Activated CD8-positive, alpha-beta memory T cell treated with anti-CD3 and anti-CD28 coated beads, Interleukin-2, amount 10 ng/mL, durations not matched to agents 7 days and 5 days (primary cell): ENCODE results near the gene UGT2A3. TPM values are rescaled to one million over a fixed set of nuclear protein-coding genes. Genes with fewer than 3 reads are reported as not detected.
"Not testable (repeated sequence)": the region's sequence is repeated elsewhere in the genome, so short reads cannot be mapped to it uniquely, and the experiment has no call there.

Experiments
- ATAC-seq: fragments of 150-1000 bp; cut with Tn5 transposase; one replicate; pipeline ENCODE4 v1.10.0; 2021; ENCODE audit warnings: moderate library complexity
- CTCF ChIA-PET: fragments of 350-600 bp; sonication (Branson Sonifier 250); formaldehyde crosslinking; loops from one replicate; lab custom pipeline; 2021; ENCODE audit warnings: antibody characterized with exemption; lab: Charles Lee
- DNase-seq: peaks from one replicate; pipeline ENCODE4 v3.0.0-alpha.2; 2020
- H3K27ac Mint-ChIP-seq: one replicate; pipeline ENCODE4 v1.8.0; 2021; ENCODE audit warnings: mild to moderate bottlenecking, mixed read lengths
- H3K27me3 Mint-ChIP-seq: one replicate; pipeline ENCODE4 v1.8.0; 2021; ENCODE audit warnings: mixed read lengths
- H3K36me3 Mint-ChIP-seq: one replicate; pipeline ENCODE4 v1.8.0; 2021; ENCODE audit warnings: mild to moderate bottlenecking, mixed read lengths
- H3K4me1 Mint-ChIP-seq: one replicate; pipeline ENCODE4 v1.8.0; 2021; ENCODE audit warnings: mixed read lengths
- H3K4me3 Mint-ChIP-seq: one replicate; pipeline ENCODE4 v1.8.0; 2021; ENCODE audit warnings: mild to moderate bottlenecking, moderate library complexity, mixed read lengths
- H3K9me3 Mint-ChIP-seq: one replicate; pipeline ENCODE4 v1.8.0; 2022; ENCODE audit warnings: low read depth, mixed read lengths
- total RNA-seq, 2 experiments: library from RNA; stranded (reverse); gene quantifications; one replicate each; pipeline ENCODE4 v1.2.3, GENCODE V29; 2021

The UGT2A3 gene
- total RNA-seq = not detected

DNA sequence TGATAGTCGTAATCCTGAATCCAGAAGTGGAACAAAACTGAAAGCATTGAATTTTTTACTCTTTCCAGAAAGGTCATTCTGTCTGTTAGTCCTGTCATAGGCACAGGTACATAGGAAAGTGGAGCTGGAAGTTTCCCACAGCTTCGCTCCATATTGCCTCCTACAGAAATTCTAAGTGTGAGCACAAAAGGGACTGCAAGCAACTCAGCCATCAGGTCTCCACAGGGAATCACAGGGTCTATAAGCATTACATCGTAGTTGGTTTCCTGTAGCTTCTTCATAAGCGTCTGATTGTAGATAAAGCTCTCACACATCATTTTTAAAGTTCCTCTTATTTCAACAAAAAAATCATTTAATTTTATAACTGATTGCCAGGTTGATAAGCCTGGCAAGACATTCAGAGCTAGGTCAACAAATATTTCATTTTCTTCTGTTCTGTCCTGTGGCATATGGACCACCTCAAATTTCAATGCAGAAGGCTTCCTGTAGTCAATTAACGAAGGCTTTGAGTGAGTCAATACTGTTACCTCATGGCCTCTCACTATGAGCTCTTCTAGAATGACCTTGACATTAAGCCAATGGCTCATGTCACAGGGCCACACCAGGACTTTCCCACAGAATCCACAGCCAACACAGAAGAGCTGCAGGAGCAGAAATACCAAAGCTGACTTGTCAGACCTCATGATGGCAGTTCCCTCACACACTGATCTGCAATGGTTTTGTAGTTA, at the start of gene UGT2A3:
Gene UGT2A3, minus strand, starts transcription at position 727 of the 728 bp plus-strand sequence. Its CDS starts 44 bp downstream, at position 683.
- no peaks in the 10 kb centered on the region for H3K4me1 Mint-ChIP-seq
- H3K36me3 Mint-ChIP-seq = no peaks in the 10 kb centered on the region
- H3K27me3 Mint-ChIP-seq = no peaks in the 10 kb centered on the region
- no peak within 1 kb of the TSS for H3K27ac Mint-ChIP-seq
- no peak for DNase-seq
- H3K9me3 Mint-ChIP-seq = no peaks in the 10 kb centered on the region
- CTCF ChIA-PET = no interaction called here
- ATAC-seq = no peak
- no peak within 1 kb of the TSS for H3K4me3 Mint-ChIP-seq

DNA sequence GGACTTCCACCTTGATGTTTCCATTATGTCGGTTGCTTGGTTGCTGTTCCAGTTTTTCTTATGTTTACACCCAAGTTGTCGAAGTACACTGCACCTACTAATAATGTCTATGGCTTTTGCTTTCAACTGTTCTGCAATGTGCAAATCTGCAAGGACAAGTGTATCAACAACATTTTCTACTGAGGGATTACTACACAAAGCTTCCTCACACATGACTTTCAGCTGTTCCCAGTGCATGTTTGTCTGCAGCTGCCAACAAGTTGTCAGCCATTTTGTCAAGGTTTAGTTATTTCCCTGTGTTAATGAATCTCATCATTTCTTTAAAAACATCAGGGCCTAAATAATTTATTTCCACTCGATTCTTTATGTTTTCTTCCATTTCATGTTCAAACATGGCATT, 45.4 kb upstream of the UGT2A3 start:
- Mint-ChIP-seq H3K4me1 (no peaks in the 10 kb centered on the region), H3K27ac (no peak overlapping the region), H3K4me3 (no peak overlapping the region), H3K9me3 (no peaks in the 10 kb centered on the region), H3K36me3 (no peaks in the 10 kb centered on the region), H3K27me3 (no peaks in the 10 kb centered on the region)
- no peak for ATAC-seq
- DNase-seq = no peak
- CTCF ChIA-PET = no interaction called here

DNA sequence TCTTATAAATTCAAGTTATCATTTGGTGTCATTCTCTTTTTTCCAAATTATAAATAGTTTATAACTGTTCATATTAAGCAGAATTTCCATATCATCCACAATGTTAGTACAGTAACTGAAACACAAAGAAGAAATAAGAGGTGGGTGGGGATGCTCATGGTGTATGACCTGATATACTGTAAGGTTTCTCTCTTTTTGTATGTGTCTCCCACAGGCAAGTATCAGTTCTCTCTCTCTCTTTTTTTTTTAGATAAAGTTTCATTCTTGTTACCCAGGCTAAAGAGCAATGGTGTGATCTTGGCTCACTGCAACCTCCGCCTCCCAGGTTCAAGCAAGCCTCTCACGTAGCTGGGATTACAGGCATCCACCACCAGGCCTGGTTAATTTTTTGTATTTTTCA, 43.7 kb upstream of the UGT2A3 start:
- no peaks in the 10 kb centered on the region for H3K9me3 Mint-ChIP-seq
- CTCF ChIA-PET = no interaction called here

DNA sequence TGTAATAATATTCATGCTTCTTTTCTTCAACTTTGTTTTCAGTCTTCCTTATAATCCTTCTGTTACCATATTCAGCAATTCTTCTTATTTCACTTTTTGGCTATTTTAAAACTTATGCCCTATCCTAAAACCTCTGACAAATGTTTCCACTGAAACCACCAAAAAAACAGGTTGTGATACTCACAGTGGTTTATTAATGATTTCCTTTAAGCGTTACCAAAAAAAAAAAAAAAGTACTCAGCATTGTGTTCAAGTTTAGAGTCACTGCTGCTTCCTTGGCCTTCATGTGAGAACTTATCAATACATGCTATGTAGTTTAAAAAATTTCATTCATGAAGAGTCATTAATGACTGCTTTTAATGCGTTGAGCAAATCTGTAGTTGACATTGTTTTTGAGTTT, 35.4 kb upstream of the UGT2A3 start:
- H3K36me3 Mint-ChIP-seq = no peaks in the 10 kb centered on the region
- H3K4me3 Mint-ChIP-seq = no peak overlapping the region
- DNase-seq = no peak
- CTCF ChIA-PET = no interaction called here
- H3K27ac Mint-ChIP-seq = no peak overlapping the region
- no peaks in the 10 kb centered on the region for H3K9me3 Mint-ChIP-seq
- no peak for ATAC-seq
- no peaks in the 10 kb centered on the region for H3K4me1 Mint-ChIP-seq
- H3K27me3 Mint-ChIP-seq = no peaks in the 10 kb centered on the region

More for the DNA sequence above, 43.7 kb upstream of the UGT2A3 start:
- no peaks in the 10 kb centered on the region for H3K36me3 Mint-ChIP-seq
- H3K4me1 Mint-ChIP-seq = no peaks in the 10 kb centered on the region
- H3K27ac Mint-ChIP-seq = no peak overlapping the region
- no peak overlapping the region for H3K4me3 Mint-ChIP-seq
- ATAC-seq (no peak), DNase-seq (no peak)
- no peaks in the 10 kb centered on the region for H3K27me3 Mint-ChIP-seq

GRCh38 chr4:68985442-68985841, 33.8 kb upstream of the UGT2A3 start:
- Mint-ChIP-seq H3K4me3 (no peak overlapping the region), H3K4me1 (no peaks in the 10 kb centered on the region), H3K27me3 (no peaks in the 10 kb centered on the region), H3K27ac (no peak overlapping the region), H3K36me3 (no peaks in the 10 kb centered on the region), H3K9me3 (no peaks in the 10 kb centered on the region)
- DNase-seq (no peak), ATAC-seq (no peak)
- CTCF ChIA-PET = no interaction called here

- no peak overlapping the region for H3K27ac Mint-ChIP-seq
- no peaks in the 10 kb centered on the region for H3K27me3 Mint-ChIP-seq
- no peaks in the 10 kb centered on the region for H3K36me3 Mint-ChIP-seq
- no peak for DNase-seq
- CTCF ChIA-PET = no interaction called here
- ATAC-seq = no peak
- no peaks in the 10 kb centered on the region for H3K4me1 Mint-ChIP-seq
- no peak overlapping the region for H3K4me3 Mint-ChIP-seq
- no peaks in the 10 kb centered on the region for H3K9me3 Mint-ChIP-seq
Observed at GRCh38 chr4:68984947-68985346, 33.3 kb upstream of the UGT2A3 start.

GRCh38 chr4:68963374-68963773, 11.8 kb upstream of the UGT2A3 start:
- CTCF ChIA-PET = no interaction called here
- ATAC-seq = no peak
- no peaks in the 10 kb centered on the region for H3K27me3 Mint-ChIP-seq
- H3K27ac Mint-ChIP-seq = no peak overlapping the region
- H3K4me3 Mint-ChIP-seq = no peak overlapping the region
- no peaks in the 10 kb centered on the region for H3K9me3 Mint-ChIP-seq
- DNase-seq = no peak
- no peaks in the 10 kb centered on the region for H3K36me3 Mint-ChIP-seq
- no peaks in the 10 kb centered on the region for H3K4me1 Mint-ChIP-seq

DNA sequence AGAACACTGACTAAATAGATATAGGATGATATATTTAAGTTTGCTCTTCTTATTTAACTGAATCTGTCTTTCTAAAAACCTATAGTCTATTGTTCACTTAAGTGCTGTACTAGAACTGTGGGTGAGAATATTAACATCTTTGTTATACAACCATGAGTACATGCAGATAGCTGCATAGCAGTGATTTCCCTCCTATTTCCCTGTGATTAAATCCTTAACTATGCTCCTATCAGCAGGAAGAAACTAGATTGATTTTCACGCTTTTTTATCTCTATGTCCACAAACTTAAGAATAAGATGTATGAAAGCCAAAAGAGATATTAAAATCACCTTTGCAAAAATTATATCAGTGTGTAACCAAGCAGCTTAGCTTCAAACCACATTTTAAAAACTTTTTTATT, 11.3 kb upstream of the UGT2A3 start:
- CTCF ChIA-PET = no interaction called here
- no peak for DNase-seq
- no peaks in the 10 kb centered on the region for H3K27me3 Mint-ChIP-seq
- no peak for ATAC-seq
- no peak overlapping the region for H3K4me3 Mint-ChIP-seq
- H3K27ac Mint-ChIP-seq = no peak overlapping the region
- no peaks in the 10 kb centered on the region for H3K9me3 Mint-ChIP-seq
- H3K4me1 Mint-ChIP-seq = no peaks in the 10 kb centered on the region
- no peaks in the 10 kb centered on the region for H3K36me3 Mint-ChIP-seq

DNA sequence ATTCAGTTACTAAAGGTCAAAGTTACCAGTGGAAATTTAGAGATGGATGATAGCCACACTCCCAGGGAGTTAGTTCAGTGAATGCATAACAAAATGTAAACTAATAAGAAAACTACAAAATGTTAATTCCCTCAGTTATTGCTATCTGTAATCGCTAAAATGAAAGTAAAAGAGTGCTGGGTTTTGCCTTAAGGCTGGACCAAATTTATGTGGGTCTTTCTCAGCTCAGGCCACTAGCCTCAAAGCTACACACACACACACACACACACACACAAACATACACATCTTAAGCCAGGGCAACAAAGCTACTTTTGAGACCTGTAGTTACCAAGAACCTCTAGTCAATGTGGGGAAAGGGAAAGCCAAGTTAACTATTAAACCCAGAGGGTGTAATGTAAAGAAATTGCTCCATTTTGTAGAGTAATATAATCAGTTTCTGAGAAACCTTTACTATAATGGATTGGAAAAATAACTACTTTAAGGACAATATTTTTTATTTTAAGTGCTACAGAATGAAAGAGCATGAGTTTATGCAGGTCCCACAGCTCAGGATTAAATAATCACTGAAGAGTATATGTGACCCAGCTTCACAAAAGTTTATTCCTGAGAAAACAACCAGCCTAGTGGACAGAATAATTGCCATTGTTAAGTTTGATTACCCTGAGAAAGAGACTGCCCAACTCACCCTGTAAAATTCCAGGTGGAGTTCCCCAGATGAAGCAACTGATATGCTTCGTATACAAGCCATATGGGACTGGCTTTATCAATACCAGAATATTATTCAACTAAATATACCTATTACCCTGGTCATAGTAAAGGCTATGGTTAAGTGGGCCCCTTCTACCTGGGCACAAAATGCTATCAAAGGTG, 8.9 kb upstream of the UGT2A3 start:
- Mint-ChIP-seq H3K36me3 (no peaks in the 10 kb centered on the region), H3K9me3 (no peaks in the 10 kb centered on the region), H3K4me3 (no peak overlapping the region), H3K27ac (no peak overlapping the region), H3K4me1 (no peaks in the 10 kb centered on the region), H3K27me3 (no peaks in the 10 kb centered on the region)
- CTCF ChIA-PET = no interaction called here
- ATAC-seq (no peak), DNase-seq (no peak)

GRCh38 chr4:68959085-68959484, 7.5 kb upstream of the UGT2A3 start:
- H3K4me3 Mint-ChIP-seq, DNase-seq, CTCF ChIA-PET, H3K36me3 Mint-ChIP-seq, H3K4me1 Mint-ChIP-seq, ATAC-seq, H3K9me3 Mint-ChIP-seq, H3K27ac Mint-ChIP-seq, H3K27me3 Mint-ChIP-seq: not testable (repeated sequence)

DNA sequence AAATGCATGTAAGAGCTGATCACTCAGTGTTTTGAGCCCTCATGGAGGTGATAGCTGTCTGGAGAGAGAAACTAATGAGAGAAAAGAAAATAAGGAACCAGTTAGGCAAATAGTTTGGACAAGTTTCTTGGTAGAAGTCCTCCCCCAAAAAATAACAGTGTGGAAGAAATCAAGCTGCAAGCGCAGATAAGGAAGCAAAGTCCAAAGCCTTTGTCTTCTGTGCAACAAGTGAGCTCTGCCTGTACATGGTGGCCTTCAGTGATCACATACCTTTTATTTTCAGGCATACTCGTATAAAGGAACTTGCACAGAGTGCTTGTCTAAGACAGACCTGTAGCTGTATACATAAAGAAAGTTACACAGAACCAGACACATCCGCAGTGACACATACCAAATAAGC, 2.5 kb upstream of the UGT2A3 start:
- H3K36me3 Mint-ChIP-seq = no peaks in the 10 kb centered on the region
- DNase-seq (no peak), ATAC-seq (no peak)
- H3K27me3 Mint-ChIP-seq = no peaks in the 10 kb centered on the region
- no peak overlapping the region for H3K4me3 Mint-ChIP-seq
- CTCF ChIA-PET = no interaction called here
- no peaks in the 10 kb centered on the region for H3K4me1 Mint-ChIP-seq
- H3K9me3 Mint-ChIP-seq = no peaks in the 10 kb centered on the region
- no peak overlapping the region for H3K27ac Mint-ChIP-seq

GRCh38 chr4:68953056-68953596, 1.5 kb upstream of the UGT2A3 start:
- H3K36me3 Mint-ChIP-seq = no peaks in the 10 kb centered on the region
- H3K4me1 Mint-ChIP-seq = no peaks in the 10 kb centered on the region
- CTCF ChIA-PET = no interaction called here
- no peaks in the 10 kb centered on the region for H3K9me3 Mint-ChIP-seq
- no peak for ATAC-seq
- no peak for DNase-seq
- H3K27me3 Mint-ChIP-seq = no peaks in the 10 kb centered on the region
- no peak overlapping the region for H3K27ac Mint-ChIP-seq
- no peak overlapping the region for H3K4me3 Mint-ChIP-seq

DNA sequence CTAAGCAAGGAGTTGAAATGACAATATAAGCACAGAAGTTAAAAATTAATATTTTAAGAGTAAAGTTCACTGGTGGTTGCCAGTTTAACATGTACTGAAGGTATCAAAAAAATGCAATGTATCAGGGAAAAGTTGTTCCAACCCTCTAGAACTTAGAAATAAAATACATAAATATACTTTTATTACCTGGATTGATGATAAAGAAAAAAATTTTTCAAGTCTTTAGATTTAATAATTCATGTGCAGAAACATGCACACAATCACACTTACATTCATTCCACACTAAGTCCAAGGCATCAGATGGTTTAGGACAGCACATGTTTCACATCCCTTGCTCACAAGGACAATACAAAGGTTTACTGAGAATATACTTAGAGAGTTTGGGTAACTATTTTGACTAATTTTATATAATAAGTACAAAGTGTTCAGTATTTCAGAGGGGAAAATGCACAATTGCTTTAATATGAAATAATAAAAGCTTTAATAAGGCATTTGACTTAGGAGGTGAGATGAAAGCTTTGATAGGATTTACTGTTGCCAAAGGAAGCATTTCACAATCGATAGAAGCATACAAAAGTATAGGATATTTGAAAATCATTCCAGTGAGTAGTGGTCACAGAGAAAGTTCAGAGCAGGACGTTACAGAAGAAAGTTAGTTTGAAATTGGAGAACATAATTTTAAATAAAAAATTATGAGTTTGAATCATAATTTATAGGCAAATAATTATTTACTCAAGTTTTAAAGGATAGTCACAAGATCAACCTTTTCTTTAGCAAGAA, 392 bp upstream of the UGT2A3 start:
- no peak for ATAC-seq
- no peaks in the 10 kb centered on the region for H3K9me3 Mint-ChIP-seq
- H3K4me1 Mint-ChIP-seq = no peaks in the 10 kb centered on the region
- CTCF ChIA-PET = no interaction called here
- no peaks in the 10 kb centered on the region for H3K36me3 Mint-ChIP-seq
- no peak overlapping the region for H3K4me3 Mint-ChIP-seq
- DNase-seq = no peak
- H3K27ac Mint-ChIP-seq = no peak overlapping the region
- H3K27me3 Mint-ChIP-seq = no peaks in the 10 kb centered on the region
